Thyroid gland (tissue), 4 donors: ENCODE measurements around the gene PRLR.

Experiments used
- CTCF ChIP-seq, 6 experiments: fragments of 200-600 bp in 3 of 6; fragments of 450-650 bp in 3 of 6; sonication (generic) in 3 of 6; IDR thresholded peaks; one replicate each; pipeline ENCODE4 v1.5.1; 2016 to 2019; ENCODE audit warnings: antibody characterized with exemption in 6 of 6, mild to moderate bottlenecking in 2 of 6, inconsistent platforms in 1 of 6, moderate library complexity in 1 of 6
- POLR2A ChIP-seq, 2 donors: fragments of 450-650 bp; IDR thresholded peaks; one replicate each; pipeline ENCODE4 v1.6.1; 2017; ENCODE audit warnings: antibody characterized with exemption in 2 of 2, mild to moderate bottlenecking in 2 of 2, moderate library complexity in 1 of 2

DNA sequence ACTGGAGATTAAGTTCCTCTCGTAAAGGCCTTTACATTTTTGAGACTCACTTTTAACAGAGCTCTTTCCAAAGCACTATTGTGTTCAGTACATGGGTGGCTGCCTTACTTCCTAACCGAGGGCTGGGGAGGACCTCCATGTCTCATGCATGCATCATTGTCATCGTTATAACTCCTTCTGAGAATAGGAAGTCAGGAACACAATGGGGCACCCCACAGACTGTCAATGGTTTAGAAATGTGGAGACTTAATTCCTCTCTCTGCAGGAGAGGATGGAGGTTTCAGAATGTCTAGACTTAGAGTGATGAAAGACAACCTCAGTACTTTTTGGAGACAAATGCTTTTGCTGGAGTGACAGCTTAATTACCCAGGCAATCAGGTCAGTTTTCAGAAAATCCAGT, 83.9 kb downstream of the PRLR start:
- TF ChIP-seq POLR2A (IDR thresholded peaks at IDR 0.05) (no peak), CTCF (IDR thresholded peaks at IDR 0.05) (no peak)
